ENCODE results near the gene LIM2.

DNA sequence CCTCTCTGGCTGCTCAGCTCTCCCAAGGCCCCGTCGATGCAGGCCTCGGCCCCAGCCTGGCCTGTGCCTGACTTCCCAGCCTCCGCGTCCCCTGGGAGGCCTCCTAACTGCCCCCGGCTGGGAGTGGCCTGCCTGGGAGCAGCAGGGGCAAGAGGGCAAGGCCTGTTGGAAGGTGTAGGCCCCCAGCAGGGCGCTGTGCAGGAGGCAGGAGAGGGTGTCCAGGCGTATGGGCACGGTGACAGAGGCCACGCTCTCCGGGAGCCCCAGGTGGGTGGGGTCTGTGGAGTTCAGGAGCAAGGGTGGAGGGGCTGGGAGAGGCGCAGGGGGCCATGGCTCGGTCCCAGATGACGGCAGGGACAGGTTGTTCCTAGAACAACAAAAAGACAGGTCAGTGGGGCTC lies 1.4 kb upstream of the LIM2 start:
- TF ChIP-seq, protein P1, sequence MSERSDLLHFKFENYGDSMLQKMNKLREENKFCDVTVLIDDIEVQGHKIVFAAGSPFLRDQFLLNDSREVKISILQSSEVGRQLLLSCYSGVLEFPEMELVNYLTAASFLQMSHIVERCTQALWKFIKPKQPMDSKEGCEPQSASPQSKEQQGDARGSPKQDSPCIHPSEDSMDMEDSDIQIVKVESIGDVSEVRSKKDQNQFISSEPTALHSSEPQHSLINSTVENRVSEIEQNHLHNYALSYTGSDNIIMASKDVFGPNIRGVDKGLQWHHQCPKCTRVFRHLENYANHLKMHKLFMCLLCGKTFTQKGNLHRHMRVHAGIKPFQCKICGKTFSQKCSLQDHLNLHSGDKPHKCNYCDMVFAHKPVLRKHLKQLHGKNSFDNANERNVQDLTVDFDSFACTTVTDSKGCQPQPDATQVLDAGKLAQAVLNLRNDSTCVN (tag by site-specific recombination; optimal IDR thresholded peaks at IDR 0.05), result no peak
- TF ChIP-seq, protein P2, sequence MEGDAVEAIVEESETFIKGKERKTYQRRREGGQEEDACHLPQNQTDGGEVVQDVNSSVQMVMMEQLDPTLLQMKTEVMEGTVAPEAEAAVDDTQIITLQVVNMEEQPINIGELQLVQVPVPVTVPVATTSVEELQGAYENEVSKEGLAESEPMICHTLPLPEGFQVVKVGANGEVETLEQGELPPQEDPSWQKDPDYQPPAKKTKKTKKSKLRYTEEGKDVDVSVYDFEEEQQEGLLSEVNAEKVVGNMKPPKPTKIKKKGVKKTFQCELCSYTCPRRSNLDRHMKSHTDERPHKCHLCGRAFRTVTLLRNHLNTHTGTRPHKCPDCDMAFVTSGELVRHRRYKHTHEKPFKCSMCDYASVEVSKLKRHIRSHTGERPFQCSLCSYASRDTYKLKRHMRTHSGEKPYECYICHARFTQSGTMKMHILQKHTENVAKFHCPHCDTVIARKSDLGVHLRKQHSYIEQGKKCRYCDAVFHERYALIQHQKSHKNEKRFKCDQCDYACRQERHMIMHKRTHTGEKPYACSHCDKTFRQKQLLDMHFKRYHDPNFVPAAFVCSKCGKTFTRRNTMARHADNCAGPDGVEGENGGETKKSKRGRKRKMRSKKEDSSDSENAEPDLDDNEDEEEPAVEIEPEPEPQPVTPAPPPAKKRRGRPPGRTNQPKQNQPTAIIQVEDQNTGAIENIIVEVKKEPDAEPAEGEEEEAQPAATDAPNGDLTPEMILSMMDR (tag by site-specific recombination; IDR thresholded peaks at IDR 0.05), result no peak
- TF ChIP-seq, protein P3, sequence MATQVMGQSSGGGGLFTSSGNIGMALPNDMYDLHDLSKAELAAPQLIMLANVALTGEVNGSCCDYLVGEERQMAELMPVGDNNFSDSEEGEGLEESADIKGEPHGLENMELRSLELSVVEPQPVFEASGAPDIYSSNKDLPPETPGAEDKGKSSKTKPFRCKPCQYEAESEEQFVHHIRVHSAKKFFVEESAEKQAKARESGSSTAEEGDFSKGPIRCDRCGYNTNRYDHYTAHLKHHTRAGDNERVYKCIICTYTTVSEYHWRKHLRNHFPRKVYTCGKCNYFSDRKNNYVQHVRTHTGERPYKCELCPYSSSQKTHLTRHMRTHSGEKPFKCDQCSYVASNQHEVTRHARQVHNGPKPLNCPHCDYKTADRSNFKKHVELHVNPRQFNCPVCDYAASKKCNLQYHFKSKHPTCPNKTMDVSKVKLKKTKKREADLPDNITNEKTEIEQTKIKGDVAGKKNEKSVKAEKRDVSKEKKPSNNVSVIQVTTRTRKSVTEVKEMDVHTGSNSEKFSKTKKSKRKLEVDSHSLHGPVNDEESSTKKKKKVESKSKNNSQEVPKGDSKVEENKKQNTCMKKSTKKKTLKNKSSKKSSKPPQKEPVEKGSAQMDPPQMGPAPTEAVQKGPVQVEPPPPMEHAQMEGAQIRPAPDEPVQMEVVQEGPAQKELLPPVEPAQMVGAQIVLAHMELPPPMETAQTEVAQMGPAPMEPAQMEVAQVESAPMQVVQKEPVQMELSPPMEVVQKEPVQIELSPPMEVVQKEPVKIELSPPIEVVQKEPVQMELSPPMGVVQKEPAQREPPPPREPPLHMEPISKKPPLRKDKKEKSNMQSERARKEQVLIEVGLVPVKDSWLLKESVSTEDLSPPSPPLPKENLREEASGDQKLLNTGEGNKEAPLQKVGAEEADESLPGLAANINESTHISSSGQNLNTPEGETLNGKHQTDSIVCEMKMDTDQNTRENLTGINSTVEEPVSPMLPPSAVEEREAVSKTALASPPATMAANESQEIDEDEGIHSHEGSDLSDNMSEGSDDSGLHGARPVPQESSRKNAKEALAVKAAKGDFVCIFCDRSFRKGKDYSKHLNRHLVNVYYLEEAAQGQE (tag by site-specific recombination; IDR thresholded peaks at IDR 0.05), result no peak
- TF ChIP-seq ZBTB8A (tag by site-specific recombination; IDR thresholded peaks at IDR 0.05), result no peak
- TF ChIP-seq, protein P4, sequence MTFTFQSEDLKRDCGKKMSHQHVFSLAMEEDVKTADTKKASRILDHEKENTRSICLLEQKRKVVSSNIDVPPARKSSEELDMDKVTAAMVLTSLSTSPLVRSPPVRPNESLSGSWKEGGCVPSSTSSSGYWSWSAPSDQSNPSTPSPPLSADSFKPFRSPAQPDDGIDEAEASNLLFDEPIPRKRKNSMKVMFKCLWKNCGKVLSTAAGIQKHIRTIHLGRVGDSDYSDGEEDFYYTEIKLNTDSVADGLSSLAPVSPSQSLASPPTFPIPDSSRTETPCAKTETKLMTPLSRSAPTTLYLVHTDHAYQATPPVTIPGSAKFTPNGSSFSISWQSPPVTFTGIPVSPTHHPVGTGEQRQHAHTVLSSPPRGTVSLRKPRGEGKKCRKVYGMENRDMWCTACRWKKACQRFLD (tag by site-specific recombination; IDR thresholded peaks at IDR 0.05), result no peak
- TF ChIP-seq ZNF274 (IDR thresholded peaks at IDR 0.05; ENCODE audit: low read length), result no peak
- TF ChIP-seq ZNF274 (tag by site-specific recombination; IDR thresholded peaks at IDR 0.05; ENCODE audit: borderline replicate concordance), result no peak
- TF ChIP-seq ZNF133 (tag by site-specific recombination; IDR thresholded peaks at IDR 0.05), result no peak
- no peak for TF ChIP-seq PRDM1 (tag by site-specific recombination; IDR thresholded peaks at IDR 0.05)
- TF ChIP-seq YY1 (tag by site-specific recombination; IDR thresholded peaks at IDR 0.05), result no peak
- TF ChIP-seq, protein P5, sequence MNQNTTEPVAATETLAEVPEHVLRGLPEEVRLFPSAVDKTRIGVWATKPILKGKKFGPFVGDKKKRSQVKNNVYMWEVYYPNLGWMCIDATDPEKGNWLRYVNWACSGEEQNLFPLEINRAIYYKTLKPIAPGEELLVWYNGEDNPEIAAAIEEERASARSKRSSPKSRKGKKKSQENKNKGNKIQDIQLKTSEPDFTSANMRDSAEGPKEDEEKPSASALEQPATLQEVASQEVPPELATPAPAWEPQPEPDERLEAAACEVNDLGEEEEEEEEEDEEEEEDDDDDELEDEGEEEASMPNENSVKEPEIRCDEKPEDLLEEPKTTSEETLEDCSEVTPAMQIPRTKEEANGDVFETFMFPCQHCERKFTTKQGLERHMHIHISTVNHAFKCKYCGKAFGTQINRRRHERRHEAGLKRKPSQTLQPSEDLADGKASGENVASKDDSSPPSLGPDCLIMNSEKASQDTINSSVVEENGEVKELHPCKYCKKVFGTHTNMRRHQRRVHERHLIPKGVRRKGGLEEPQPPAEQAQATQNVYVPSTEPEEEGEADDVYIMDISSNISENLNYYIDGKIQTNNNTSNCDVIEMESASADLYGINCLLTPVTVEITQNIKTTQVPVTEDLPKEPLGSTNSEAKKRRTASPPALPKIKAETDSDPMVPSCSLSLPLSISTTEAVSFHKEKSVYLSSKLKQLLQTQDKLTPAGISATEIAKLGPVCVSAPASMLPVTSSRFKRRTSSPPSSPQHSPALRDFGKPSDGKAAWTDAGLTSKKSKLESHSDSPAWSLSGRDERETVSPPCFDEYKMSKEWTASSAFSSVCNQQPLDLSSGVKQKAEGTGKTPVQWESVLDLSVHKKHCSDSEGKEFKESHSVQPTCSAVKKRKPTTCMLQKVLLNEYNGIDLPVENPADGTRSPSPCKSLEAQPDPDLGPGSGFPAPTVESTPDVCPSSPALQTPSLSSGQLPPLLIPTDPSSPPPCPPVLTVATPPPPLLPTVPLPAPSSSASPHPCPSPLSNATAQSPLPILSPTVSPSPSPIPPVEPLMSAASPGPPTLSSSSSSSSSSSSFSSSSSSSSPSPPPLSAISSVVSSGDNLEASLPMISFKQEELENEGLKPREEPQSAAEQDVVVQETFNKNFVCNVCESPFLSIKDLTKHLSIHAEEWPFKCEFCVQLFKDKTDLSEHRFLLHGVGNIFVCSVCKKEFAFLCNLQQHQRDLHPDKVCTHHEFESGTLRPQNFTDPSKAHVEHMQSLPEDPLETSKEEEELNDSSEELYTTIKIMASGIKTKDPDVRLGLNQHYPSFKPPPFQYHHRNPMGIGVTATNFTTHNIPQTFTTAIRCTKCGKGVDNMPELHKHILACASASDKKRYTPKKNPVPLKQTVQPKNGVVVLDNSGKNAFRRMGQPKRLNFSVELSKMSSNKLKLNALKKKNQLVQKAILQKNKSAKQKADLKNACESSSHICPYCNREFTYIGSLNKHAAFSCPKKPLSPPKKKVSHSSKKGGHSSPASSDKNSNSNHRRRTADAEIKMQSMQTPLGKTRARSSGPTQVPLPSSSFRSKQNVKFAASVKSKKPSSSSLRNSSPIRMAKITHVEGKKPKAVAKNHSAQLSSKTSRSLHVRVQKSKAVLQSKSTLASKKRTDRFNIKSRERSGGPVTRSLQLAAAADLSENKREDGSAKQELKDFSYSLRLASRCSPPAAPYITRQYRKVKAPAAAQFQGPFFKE (tag by site-specific recombination; IDR thresholded peaks at IDR 0.05; ENCODE audit: borderline replicate concordance), result no peak
- TF ChIP-seq HOXA7 (CRISPR knock-in tag; IDR thresholded peaks at IDR 0.05; ENCODE audit: borderline replicate concordance), result no peak
- TF ChIP-seq ZBTB1 (tag by site-specific recombination; IDR thresholded peaks at IDR 0.05), result no peak

Data from HEK293 (cell line).